K562 (cell line): ENCODE results near the gene ETS2. TPM values are rescaled to one million over a fixed set of nuclear protein-coding genes. Genes with fewer than 3 reads are reported as not detected.

Source experiments
- ATF7 ChIP-seq: fragments of 450-650 bp; IDR thresholded peaks from 2 replicates; pipeline ENCODE4 v1.7.1; 2014; ENCODE audit warnings: mild to moderate bottlenecking, moderate library complexity
- CAMTA2 ChIP-seq: fragments of 250-450 bp; sonication (Bioruptor Pico); conservative IDR thresholded peaks from 2 replicates; pipeline ENCODE4 v1.5.1; 2022
- CTBP1 ChIP-seq: fragments of 450-650 bp; IDR thresholded peaks from 2 replicates; pipeline ENCODE4 v1.6.1; 2016; ENCODE audit warnings: borderline replicate concordance
- DEAF1 ChIP-seq: fragments of 450-650 bp; formaldehyde crosslinking; IDR thresholded peaks from 2 replicates; pipeline ENCODE4 v1.4.0; 2020; ENCODE audit warnings: mild to moderate bottlenecking, moderate library complexity
- EGR1 ChIP-seq: fragments of 450-650 bp; conservative IDR thresholded peaks from 2 replicates; pipeline ENCODE4 v1.6.1; 2017; ENCODE audit warnings: mild to moderate bottlenecking
- HCFC1 ChIP-seq: IDR thresholded peaks from 2 replicates; pipeline ENCODE4 v1.6.1; 2012; ENCODE audit warnings: low read depth, low read length, improper control_type of control experiment
- HDAC1 ChIP-seq, 2 experiments: fragments of 450-650 bp; IDR thresholded peaks; 2 replicates each; pipeline ENCODE4 v1.6.1; 2016 to 2017; ENCODE audit warnings: inconsistent platforms in 1 of 2, mild to moderate bottlenecking in 1 of 2, moderate library complexity in 1 of 2
- JUND ChIP-seq, 2 experiments: IDR thresholded peaks; 2 replicates in 1 of 2; 3 replicates in 1 of 2; pipeline ENCODE4 v1.6.1; 2011; ENCODE audit warnings: borderline replicate concordance in 2 of 2, low read depth in 2 of 2, low read length in 2 of 2, improper control_type of control experiment in 1 of 2, missing biosample characterization in 1 of 2, missing genetic modification characterization in 1 of 2, missing genetic modification reagents in 1 of 2
- KDM4B ChIP-seq, 2 experiments: fragments of 450-650 bp in 1 of 2; sonication (generic) in 1 of 2; IDR thresholded peaks; 2 replicates each; pipeline ENCODE4 v1.6.1; 2016 to 2017; ENCODE audit warnings: borderline replicate concordance in 2 of 2, antibody characterized with exemption in 1 of 2, low read depth in 1 of 2, mild to moderate bottlenecking in 1 of 2
- KLF1 ChIP-seq: fragments of 450-650 bp; IDR thresholded peaks from 2 replicates; pipeline ENCODE4 v1.6.1; 2016; ENCODE audit warnings: missing genetic modification characterization, missing compliant biosample characterization
- LEF1 ChIP-seq: fragments of 450-650 bp; IDR thresholded peaks from 2 replicates; pipeline ENCODE4 v1.6.1; 2016; ENCODE audit warnings: mild to moderate bottlenecking
- MXD1 ChIP-seq: fragments of 250-450 bp; sonication (Bioruptor Pico); IDR thresholded peaks from 2 replicates; pipeline ENCODE4 v1.8.0; 2021; ENCODE audit warnings: borderline replicate concordance, mild to moderate bottlenecking, moderate library complexity; ENCODE audit not compliant: poor library complexity, severe bottlenecking
- MXI1 ChIP-seq: IDR thresholded peaks from 2 replicates; pipeline ENCODE4 v1.6.1; 2011; ENCODE audit warnings: low read depth, mild to moderate bottlenecking, improper control_type of control experiment, low read length
- NR4A1 ChIP-seq, 2 experiments: fragments of 250-450 bp in 1 of 2; fragments of 450-650 bp in 1 of 2; sonication (Bioruptor Pico) in 1 of 2; IDR thresholded peaks; 2 replicates each; pipeline versions ENCODE4 v1.4.0 to v1.6.1; 2016 to 2020; ENCODE audit warnings: mild to moderate bottlenecking in 2 of 2, missing compliant biosample characterization in 1 of 2, missing genetic modification characterization in 1 of 2, moderate library complexity in 1 of 2
- RFX7 ChIP-seq: fragments of 250-450 bp; sonication (Bioruptor Pico); IDR thresholded peaks from 2 replicates; pipeline ENCODE4 v1.5.1; 2021; ENCODE audit warnings: mild to moderate bottlenecking
- USF2 ChIP-seq: sonication (generic); formaldehyde crosslinking; IDR thresholded peaks from 2 replicates; pipeline ENCODE4 v1.5.0; 2020; ENCODE audit warnings: missing genetic modification reagents
- VEZF1 ChIP-seq: fragments of 200-800 bp; sonication (Bioruptor generic); IDR thresholded peaks from 2 replicates; pipeline ENCODE4 v1.6.1; 2017; ENCODE audit warnings: missing genetic modification characterization, missing compliant biosample characterization
- ZNF174 ChIP-seq: fragments of 250-450 bp; sonication (Bioruptor Pico); IDR thresholded peaks from 2 replicates; pipeline ENCODE4 v1.4.0; 2020; ENCODE audit warnings: mild to moderate bottlenecking
- polyA plus RNA-seq, 8 experiments: library from polyadenylated mRNA; depleted of rRNA in 4 of 8; stranded (reverse) in 5 of 8; unstranded in 3 of 8; fragments of >200 nt; fragmentation: Nextera tagmentation in 2 of 8; fragmentation: Illumina TruSeq in 1 of 8; extraction: Ambion mirVana in 2 of 8; extraction: Trizol in 1 of 8; gene quantifications; 2 replicates each; pipeline versions ENCODE4 v1.2.1 to v1.2.3, GENCODE V29; 2011 to 2014; ENCODE audit warnings: inconsistent platforms in 1 of 8, missing spikeins in 1 of 8
- total RNA-seq, 7 experiments: library from RNA; depleted of rRNA in 6 of 7; stranded (reverse); fragments of >200 nt in 6 of 7; fragmentation: Illumina TruSeq in 2 of 7; extraction: Trizol in 2 of 7; gene quantifications; 2 replicates each; pipeline versions ENCODE4 v1.2.1 to v1.2.3, GENCODE V29; 2011 to 2021; ENCODE audit warnings: low replicate concordance in 1 of 7
- TF ChIP-seq, protein P1 (sequence below): fragments of 450-650 bp; IDR thresholded peaks from 2 replicates; pipeline ENCODE4 v1.7.0; 2016; ENCODE audit warnings: borderline replicate concordance

The ETS2 gene
- total and polyA plus RNA-seq, 9 of the 15 experiments (the other 6 are each of a cell fraction or from before 2014, with no cell fraction given), result 1.7 to 24.4 (median 12.2) TPM

DNA sequence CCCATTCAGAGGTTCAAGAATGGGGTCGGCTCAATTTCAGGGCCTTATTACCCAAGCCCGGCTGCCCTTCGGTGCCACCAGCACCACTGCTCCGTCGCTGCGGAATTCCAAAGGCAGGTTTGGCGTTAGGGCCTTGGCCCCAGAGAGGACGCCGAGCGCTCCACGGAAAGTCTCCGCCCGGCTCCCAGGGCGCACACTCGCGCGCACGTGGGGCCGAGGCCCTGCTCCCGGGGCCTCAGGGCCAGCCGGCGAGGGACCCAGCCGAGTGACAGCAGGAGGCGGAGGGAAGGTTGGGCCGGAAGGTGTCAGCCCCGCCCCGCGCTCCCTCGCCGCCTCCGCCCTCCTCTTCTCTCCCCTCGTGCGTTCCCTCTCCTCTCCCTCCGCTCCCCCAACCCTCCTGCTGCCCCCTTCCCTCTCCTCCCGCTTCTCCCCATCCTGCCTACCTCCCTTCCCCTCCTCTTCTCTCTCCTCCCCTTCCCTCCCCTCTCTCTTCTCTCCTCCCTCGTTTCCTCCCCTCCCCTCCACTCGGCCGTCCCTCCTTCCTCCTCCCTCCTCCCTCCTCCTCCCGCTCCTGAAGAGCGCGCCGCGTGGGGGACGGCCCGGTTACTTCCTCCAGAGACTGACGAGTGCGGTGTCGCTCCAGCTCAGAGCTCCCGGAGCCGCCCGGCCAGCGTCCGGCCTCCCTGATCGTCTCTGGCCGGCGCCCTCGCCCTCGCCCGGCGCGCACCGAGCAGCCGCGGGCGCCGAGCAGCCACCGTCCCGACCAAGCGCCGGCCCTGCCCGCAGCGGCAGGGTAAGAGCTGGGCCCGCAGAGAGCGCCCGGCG is at the start of gene ETS2 (continued):
- peak; percentile 69; the same call in 1 of the 2 replicates for TF ChIP-seq MXI1
- TF ChIP-seq NR4A1 (CRISPR knock-in tag; IDR thresholded peaks at IDR 0.05), result no peak
- peak; percentile 60; the same call in 1 of the 2 replicates for TF ChIP-seq NR4A1 (tag; IDR thresholded peaks at IDR 0.05)
- TF ChIP-seq VEZF1, result peak; percentile 87
- TF ChIP-seq JUND (IDR thresholded peaks at IDR 0.05; ENCODE audit: borderline replicate concordance, low read depth, low read length), result 0 out of 2 replicates have a peak, but pooled peaks have one; percentile 39
- TF ChIP-seq JUND (tag; IDR thresholded peaks at IDR 0.05; ENCODE audit: borderline replicate concordance, low read depth, low read length), result no peak; the same call in 2 of the 3 replicates
- TF ChIP-seq DEAF1 (CRISPR knock-in tag), result 0 out of 2 replicates have a peak, but pooled peaks have one; percentile 8
- TF ChIP-seq USF2 (CRISPR knock-in tag), result peak; percentile 39; the same call in 1 of the 2 replicates
- no peak; the same call in 1 of the 2 replicates for TF ChIP-seq ATF7
- TF ChIP-seq RFX7 (CRISPR knock-in tag), result no peak
- peak; percentile 70; the same call in 1 of the 2 replicates for TF ChIP-seq CTBP1
- TF ChIP-seq CAMTA2 (CRISPR knock-in tag), result peak; percentile 55; the same call in 1 of the 2 replicates
- no peak for TF ChIP-seq ZNF174 (CRISPR knock-in tag)
- TF ChIP-seq HDAC1 (IDR thresholded peaks at IDR 0.05), result peak in 1 of 2 experiments; percentile 97; a peak in 2 of 4 replicates
- peak; percentile 86 for TF ChIP-seq EGR1
- 0 out of 2 replicates have a peak, but pooled peaks have one; percentile 37 for TF ChIP-seq HCFC1
- 0 out of 4 replicates have a peak, but pooled peaks of 1 of the 2 experiments have one; percentile 46 for TF ChIP-seq KDM4B (IDR thresholded peaks at IDR 0.05; ENCODE audit: borderline replicate concordance in 2 of 2, low read depth in 1 of 2)
- TF ChIP-seq, protein P1, sequence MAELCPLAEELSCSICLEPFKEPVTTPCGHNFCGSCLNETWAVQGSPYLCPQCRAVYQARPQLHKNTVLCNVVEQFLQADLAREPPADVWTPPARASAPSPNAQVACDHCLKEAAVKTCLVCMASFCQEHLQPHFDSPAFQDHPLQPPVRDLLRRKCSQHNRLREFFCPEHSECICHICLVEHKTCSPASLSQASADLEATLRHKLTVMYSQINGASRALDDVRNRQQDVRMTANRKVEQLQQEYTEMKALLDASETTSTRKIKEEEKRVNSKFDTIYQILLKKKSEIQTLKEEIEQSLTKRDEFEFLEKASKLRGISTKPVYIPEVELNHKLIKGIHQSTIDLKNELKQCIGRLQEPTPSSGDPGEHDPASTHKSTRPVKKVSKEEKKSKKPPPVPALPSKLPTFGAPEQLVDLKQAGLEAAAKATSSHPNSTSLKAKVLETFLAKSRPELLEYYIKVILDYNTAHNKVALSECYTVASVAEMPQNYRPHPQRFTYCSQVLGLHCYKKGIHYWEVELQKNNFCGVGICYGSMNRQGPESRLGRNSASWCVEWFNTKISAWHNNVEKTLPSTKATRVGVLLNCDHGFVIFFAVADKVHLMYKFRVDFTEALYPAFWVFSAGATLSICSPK, result 0 out of 2 replicates have a peak, but pooled peaks have one; percentile 28
- TF ChIP-seq MXD1 (CRISPR knock-in tag), result peak; percentile 82
- peak; percentile 69 for TF ChIP-seq KLF1 (tag)
- peak; percentile 54; the same call in 1 of the 2 replicates for TF ChIP-seq LEF1
